Measurements from ENCODE around the gene CDA.
"Not testable (repeated sequence)": the region's sequence is repeated elsewhere in the genome, so short reads cannot be mapped to it uniquely, and the experiment has no call there.

Gene CDA

GRCh38 chr1:20587661-20588053 is 1.2 kb upstream of the CDA start:
- DNase-seq = no peak

DNA sequence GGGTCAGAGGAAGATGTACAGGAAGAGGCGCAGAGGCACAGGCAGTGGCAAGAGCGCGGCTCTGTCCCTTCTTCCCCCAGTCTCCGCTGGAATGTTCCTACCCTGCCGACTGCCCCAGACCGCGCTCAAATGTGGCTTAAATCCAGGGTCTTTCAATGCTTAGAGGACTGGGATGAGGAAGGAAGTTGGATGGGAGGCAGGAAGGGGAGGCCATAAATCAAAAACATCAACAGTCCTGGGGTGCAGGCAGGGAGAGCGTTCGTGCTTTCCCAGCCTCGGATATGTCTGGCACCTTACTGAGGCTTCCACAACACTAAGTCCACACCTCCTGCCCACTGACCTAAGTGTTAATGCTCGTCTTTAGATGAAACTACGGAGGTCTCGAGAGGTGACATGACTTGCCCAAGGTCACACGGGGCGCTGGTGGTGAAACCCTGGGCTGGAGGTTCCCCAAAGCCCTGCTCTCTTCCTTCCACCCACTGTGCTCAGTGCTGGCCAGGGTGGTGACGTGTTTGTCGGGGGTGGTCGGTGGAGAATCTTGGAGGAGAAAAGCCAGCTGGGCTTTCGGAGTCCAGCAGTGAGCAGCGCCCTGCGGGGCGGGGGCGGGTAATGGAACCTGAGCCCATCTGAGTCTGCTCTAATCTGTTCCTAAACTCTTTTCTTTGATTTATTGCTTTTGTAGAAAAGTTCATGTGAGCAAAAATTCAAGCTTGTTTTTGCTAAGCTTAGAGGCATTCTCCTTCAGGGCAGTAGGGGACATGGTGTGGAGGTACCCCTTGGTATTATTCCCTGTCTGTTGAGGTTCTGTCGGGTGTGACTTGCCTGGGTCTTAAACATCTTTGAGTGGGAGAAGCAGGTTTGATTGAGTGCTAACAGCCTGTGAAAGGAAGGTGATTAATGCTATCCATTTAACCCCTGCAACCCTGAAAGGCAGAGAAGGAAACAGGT is 708 bp downstream of the CDA start:
- peak; percentile 66 for DNase-seq

DNA sequence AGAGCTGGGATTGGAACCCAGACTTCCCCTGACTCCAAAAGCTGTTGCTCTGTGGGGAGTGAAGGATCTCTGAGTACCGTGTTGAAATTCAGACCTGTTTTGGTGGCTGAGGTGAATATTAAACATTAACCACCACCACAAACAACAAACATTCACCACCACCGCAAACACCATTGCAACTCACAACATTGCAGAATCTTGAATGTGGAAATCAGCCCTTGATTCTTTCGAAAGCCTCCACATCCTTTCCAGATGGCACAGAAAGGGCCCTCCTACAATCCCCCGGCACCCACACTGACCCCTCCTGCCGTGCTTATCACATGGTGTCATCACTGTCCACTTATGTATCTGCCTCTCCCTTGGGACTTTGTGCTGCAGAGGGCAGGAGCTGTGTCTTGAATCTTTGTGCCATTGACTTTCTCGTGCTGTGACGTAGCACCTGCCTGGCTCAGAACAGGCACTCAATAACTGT is 1.4 kb downstream of the CDA start:
- DNase-seq = peak; percentile 81

GRCh38 chr1:20593756-20594155 is 4.9 kb downstream of the CDA start:
- no peak for DNase-seq

DNA sequence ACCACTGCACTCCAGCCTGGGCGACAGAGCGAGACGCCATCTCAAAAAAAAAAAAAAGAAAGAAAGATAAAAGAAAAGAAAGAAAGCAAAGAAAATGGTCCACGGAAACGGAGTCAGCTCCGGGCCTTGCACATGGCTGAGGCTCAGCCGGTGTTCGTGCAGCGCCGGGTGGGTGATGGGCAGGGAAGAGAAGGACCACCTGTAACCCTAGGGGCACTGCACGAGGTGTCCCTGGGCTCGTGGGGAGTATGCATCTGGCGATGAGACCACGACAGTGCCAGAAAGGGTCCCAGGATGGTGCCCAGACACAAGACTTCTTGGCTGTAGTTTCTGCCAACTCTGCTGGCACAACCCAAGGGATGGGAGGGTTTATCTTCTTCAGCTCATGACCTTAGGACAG is 5.8 kb downstream of the CDA start:
- no peak for DNase-seq

- DNase-seq = no peak
Observed at GRCh38 chr1:20596106-20596505, 7.2 kb downstream of the CDA start.

- no peak for DNase-seq
Observed at GRCh38 chr1:20597650-20598049, 8.8 kb downstream of the CDA start.

GRCh38 chr1:20600156-20600555 is 11.3 kb downstream of the CDA start:
- no peak for DNase-seq

DNA sequence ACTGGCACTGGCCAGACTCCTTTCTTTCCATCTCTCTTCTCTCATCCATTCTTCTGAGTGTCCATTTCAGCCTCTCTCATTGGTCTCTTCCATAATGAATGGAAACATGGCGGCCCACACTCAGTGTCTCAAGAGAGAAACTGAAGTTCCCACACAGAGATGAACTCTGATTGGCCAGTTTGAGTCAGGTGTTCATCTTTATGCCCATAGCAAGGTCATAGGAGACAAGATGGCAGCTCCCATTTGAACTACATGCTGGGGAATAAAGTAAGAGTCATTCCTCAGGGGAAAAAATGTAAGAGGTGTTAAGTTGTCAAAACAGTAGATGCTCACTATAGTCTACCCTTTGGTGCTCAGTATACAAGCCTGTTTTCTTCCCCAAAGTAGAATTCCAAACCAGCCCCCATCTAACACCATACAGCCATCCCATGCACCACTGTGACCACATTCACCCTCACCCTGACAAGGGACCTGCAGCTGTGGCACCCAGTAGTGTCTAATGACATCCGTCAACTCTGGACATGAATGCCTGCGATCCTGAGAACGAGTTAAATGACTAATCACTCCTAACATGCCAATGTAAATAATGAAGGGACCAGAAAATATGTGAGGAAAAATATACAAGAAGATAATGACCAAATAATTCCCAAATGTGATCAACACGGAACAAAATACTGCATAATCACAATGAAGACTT is 12.4 kb downstream of the CDA start:
- DNase-seq = no peak

GRCh38 chr1:20602851-20603450 is 14.1 kb downstream of the CDA start:
- no peak for DNase-seq

DNA sequence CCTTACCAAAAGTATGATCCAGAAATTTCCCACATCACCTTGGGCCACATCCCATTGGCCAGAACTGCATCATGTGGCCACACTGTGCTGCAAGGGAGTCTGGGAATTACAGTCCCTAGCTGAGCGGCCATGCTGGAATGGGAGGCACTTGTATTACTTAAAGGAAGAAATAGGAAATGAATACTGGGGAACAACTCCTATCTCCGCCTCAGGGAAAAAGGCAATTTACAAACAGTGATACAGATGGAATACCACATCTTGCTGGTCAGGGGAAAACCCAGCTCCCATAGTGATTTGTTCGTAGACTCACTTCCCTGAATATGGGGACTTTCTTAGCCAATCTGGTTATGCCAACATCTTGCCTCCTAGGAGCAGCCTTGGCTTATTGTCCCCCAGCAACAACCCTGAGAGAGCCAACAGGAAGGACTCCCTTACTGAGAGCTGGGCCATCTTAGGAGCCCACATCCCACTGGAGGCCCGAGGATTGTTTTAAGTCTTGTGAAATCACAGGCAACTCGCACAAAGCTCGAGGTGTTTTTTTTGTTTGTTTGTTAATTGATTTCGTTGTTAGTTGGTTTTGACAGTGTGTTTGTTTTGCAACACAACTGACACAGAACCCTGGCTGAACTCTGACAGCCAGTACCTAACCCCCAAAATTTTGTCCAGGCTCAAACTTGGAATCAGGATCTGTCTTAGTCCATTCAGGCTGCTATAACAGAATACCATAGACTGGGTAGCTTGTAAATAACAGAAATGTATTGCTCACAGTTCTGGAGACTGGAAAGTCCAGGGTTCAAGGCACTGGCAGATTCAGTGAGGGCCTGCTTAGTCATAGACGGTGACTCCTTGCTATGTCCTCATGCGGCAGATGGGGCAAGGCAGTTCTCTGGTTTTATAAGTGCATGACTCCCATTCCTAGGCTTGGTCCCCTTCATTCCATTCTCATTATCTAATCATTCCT is 14.9 kb downstream of the CDA start:
- DNase-seq = no peak

GRCh38 chr1:20604678-20605077 is 15.8 kb downstream of the CDA start:
- no peak for DNase-seq

DNA sequence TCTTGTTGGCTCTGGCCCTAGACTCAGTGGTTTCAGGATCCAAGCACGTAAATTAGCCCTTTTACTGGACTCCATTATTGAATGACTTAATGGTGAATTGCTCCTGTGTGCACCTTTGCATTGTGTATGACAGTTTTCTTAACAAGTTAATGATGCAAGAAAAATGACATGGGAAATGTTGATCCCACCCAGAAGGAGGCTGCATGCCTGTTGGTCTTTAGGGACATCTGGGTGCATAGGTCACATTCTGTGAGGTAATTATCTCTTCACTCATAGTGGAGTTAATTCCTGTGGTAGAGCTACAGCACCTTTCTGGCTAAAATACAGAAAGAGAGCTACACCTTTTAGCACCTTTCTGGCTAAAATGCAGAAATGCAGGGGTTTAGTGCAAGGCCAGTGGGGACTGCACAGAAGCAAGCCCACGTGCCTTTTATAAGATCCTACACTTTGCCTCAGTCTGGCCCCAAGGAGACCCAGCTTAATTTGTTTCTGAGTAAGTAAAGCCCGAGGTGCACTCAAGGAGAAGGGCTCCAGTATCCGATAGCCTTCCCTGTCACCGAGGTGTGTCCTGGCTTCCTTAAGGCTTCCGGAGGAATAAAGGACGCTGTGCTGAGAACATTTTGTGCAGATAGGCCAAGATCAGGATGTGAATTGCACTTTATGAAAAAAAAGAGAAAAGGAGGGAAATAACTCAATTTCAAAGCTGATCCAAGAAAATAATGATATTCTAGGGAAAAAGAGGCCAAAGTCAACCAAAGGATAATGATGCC is 18.1 kb downstream of the CDA start:
- not testable (repeated sequence) for DNase-seq

DNA sequence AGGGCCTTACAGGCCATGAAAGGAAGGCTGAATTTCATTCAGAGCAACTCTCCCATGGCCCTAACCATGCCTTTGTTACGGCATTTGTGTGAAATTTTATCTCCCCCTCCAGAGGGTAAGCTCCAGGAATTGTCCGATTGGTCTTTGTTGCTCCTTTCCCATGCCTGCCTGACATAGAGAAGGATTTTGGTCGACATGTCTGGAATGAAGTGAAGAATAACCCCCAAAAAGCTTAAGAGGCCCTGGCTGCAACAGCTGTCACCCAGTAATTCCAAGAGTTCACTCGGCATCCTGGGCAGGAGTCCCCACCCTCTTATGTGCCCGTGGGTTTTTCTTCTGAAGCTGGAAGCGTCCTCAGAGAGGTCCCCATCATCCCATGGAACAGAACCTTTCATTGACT is 20.6 kb downstream of the CDA start:
- DNase-seq = peak; percentile 90

DNA sequence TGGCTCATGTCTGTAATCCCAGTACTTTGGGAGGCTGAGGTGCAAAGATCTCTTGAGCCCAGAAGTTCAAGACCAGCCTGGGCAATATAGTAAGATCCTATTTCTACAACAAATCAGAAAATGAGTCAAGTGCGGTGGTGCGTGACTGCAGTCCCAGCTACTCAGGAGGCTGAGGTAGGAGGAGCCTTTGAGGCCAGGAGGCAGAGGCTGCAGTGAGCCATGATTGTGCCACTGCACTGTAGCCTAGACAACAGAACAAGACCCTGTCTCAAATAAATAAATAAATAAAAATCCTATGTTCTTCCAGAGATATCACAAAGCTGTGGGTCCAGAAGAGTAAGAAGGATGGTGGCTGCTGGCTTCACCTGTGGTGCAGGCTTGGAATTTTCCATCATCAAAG is 22.1 kb downstream of the CDA start:
- DNase-seq = no peak

DNA sequence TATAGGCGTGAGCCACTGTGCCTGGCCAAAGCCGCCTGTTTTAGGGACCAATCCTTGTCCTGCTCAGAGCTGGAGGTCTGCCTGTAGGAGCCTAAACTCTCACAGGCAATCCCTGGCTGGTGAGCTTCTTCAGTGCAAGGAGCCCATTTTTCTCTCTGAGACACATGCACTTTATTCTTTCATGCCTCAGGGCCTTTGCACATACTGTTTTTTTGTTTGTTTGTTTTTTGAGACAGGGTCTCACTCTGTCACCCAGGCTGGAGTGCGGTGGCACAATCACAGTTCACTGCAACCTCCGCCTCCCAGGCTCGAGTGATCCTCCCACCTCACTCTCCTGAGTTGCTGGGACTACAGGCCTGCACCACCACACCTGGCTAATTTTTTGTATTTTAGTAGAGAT is 22.8 kb downstream of the CDA start:
- DNase-seq = no peak

DNA sequence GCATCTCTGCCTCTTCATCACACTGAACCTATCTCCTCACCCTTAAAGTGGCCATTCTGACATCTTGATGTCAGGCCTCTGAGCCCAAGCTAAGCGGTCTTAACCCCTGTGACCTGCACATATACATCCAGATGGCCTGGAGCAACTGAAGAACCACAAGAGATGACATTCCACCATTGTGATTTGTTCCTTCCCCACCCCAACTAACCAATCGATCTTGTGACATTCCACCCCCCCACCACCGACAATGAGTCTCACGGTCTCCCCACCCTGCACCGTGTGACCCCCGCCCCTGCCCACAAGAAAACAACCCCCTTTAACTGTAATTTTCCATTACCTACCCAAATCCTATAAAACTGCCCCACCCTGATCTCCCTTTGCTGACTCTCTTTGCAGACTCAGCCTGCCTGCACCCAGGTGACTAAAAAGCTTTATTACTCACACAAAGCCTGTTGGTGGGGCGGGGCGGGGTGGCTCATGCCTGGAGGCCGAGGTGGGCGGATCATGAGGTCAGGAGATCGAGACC is 23.4 kb downstream of the CDA start:
- DNase-seq = peak; percentile 68

GRCh38 chr1:20614131-20614579 is 25.3 kb downstream of the CDA start:
- no peak for DNase-seq

- DNase-seq = no peak
Observed at GRCh38 chr1:20615946-20616846, 27.3 kb downstream of the CDA start.

DNA sequence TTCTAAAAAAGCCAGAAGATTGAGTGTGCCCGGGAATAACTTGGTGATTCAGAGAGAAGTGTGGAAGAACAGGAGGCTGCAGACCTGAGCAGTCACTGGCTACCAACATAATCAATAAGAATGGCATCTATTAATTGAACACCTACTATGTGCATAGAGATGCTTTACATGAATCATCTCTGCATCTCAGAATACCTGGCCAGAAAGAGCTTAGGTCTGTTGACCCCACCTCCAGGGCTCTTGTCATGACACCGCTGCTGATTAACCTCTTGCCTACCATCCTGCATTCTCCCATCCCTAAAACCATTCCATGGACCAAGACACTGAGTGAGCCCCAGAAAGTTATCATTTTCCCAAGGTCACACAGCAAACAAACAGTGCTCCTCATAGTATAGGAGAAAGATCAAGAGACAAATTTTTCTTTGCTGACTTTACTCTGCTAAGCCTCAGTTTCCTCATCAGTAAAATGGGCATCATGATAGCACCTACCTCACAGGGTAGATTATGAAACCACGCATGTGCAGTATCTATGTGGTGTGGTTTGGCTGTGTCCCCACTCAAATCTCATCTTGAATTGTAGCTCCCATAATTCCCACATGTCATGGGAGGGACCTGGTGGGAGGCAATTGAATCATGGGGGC is 28.1 kb downstream of the CDA start:
- no peak for DNase-seq

Data from NCI-H82 (cell line).